Measurements from ENCODE around the gene GSC2. TPM values are rescaled to one million over a fixed set of nuclear protein-coding genes. Genes with fewer than 3 reads are reported as not detected.

GSC2 gene
- total RNA-seq, 2 donors from 2014 or later = 11.9 TPM; not detected in 1

DNA sequence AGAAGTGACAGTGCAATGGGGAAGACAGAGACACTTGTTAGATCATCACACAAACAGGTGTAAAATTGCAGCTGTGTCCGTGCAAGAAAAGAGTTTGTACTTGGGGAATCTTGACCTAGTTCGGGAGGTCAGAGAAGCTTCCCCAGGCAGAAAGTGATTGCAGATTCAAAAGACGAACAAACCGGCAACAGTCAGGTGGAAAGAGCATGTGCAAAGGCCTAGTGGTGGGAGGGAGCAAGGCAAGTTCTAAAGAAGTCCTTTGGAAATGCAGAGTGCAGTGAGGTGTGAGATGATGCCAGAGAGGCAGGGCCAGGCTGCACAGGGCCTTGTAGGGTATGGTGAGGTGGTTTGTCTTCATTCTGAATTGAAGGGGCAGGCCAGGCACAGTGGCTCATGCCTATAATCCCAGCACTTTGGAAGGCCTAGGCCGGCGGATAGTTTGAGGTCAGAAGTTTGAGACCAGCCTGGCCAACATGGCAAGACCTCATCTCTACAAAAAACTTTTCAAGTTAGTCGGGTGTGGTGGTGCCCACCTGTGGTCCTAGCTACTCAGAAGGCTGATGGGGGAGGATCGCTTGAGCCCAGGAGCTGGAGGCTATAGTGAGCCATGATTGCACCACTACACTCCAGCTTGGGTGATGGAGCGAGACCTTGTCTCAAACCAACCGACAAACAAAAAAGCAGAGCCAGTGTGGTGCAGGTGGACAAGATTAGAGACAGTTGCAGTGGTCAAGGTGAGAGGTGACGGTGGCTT is 3.7 kb downstream of the GSC2 start:
- no peak overlapping the region for H3K4me3 ChIP-seq
- H3K27me3 ChIP-seq (replicated peaks; ENCODE audit: insufficient read depth) = peaks cover 9% of the 10 kb centered on the region
- intact Hi-C loops (cut with DNase I) = loop anchor here (5.0 to 10.0 kb wide), 2 partner anchors 328 to 486 kb away; partner anchors contain the start of genes CDC45 and UFD1
- no peak overlapping the region for H3K27ac ChIP-seq
- peaks cover 7% of the 10 kb centered on the region for H3K4me1 ChIP-seq (replicated peaks)
- H3K9me3 ChIP-seq = no peaks in the 10 kb centered on the region
- DNase-seq (ENCODE audit: low spot score) = no peak
- TF ChIP-seq, protein P1, sequence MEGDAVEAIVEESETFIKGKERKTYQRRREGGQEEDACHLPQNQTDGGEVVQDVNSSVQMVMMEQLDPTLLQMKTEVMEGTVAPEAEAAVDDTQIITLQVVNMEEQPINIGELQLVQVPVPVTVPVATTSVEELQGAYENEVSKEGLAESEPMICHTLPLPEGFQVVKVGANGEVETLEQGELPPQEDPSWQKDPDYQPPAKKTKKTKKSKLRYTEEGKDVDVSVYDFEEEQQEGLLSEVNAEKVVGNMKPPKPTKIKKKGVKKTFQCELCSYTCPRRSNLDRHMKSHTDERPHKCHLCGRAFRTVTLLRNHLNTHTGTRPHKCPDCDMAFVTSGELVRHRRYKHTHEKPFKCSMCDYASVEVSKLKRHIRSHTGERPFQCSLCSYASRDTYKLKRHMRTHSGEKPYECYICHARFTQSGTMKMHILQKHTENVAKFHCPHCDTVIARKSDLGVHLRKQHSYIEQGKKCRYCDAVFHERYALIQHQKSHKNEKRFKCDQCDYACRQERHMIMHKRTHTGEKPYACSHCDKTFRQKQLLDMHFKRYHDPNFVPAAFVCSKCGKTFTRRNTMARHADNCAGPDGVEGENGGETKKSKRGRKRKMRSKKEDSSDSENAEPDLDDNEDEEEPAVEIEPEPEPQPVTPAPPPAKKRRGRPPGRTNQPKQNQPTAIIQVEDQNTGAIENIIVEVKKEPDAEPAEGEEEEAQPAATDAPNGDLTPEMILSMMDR (IDR thresholded peaks at IDR 0.05) = no peak
- no peak for TF ChIP-seq POLR2AphosphoS5 (IDR thresholded peaks at IDR 0.05)
- no peak for TF ChIP-seq POLR2A (IDR thresholded peaks at IDR 0.05)
- peaks cover 0 to 4% of the 10 kb centered on the region in 2 donors for H3K36me3 ChIP-seq
- 61% methylated on average over 11 of the region's 11 CpGs for WGBS

DNA sequence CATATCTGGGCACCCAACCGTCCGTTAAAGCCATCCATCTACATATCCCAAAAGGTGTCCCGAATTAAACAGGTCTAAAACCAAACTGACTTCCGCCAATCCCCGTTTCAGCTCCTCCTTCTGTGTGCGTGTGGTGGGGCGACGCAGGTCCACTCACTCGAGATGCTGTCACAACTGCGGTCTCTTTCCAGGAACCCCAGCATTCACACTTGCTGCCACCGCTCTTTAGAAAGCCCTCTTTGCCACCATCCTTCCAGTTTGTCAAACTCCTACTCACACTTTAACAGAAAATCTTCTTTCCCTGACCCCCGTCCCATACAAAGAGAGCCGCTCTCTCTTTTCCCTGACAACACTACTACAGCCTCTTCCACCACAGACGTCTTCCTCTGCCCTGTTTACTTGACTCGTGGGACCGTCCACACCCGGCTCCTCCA is 6.1 kb downstream of the GSC2 start:
- intact Hi-C loops (cut with DNase I) = loop anchor here (10.0 kb wide), 1 partner anchor 331 kb away; the partner anchor contains the start of genes CDC45 and UFD1
- peak overlapping the region; percentile 63 to 64 for H3K4me3 ChIP-seq
- H3K27me3 ChIP-seq (replicated peaks; ENCODE audit: insufficient read depth) = peaks cover 4% of the 10 kb centered on the region
- DNase-seq (ENCODE audit: low spot score) = no peak
- WGBS = 4% methylated on average over 17 of the region's 17 CpGs
- peaks cover 3% of the 10 kb centered on the region for H3K4me1 ChIP-seq (replicated peaks)
- no peaks in the 10 kb centered on the region for H3K9me3 ChIP-seq
- no peak for TF ChIP-seq POLR2A (IDR thresholded peaks at IDR 0.05)
- TF ChIP-seq POLR2AphosphoS5 (IDR thresholded peaks at IDR 0.05) = no peak
- TF ChIP-seq, protein P1 (IDR thresholded peaks at IDR 0.05) = no peak
- peaks cover 0 to 9% of the 10 kb centered on the region in 2 donors for H3K36me3 ChIP-seq
- H3K27ac ChIP-seq = peak overlapping the region; percentile 53 to 63

DNA sequence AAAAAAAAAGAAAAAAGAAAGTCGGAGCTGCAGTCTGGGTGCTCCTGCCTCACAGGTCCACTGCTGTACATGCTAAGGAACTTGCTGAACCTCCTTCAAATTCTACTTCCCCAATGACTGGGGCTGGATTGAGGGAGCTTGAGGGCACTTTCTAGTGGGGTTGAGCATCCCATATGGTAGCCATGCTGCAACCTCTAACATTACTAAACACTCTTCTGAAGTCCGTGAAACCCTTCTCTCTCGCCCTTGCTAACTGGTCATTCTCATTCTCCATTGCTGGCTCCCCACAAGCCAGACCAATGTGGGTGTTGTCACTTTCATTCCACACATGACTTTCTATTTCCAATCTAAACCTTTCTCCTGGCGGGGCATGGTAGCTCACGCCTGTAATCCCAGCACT is 6.9 kb downstream of the GSC2 start:
- no peak overlapping the region for H3K4me3 ChIP-seq
- 89% methylated on average over 5 of the region's 5 CpGs for WGBS

DNA sequence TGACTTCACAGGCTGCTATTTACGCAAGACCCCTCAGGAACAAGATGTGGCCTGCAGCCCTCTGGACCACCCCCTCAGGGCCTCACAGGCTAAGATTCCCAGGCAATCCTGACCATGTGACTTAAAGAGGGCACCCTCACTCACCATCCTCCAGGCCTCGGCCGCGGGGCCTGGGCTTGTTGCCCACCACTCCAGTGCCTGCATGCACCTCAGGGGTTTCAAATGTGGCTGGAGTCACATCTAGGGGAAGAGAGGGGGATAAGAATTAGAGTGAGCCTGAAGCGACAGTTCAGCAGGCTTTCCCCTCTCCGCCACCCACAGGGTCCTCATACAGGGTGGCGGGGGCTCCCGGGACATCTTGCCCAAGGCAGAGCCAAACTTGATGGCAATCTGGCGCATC is 7.7 kb downstream of the GSC2 start:
- no peak for DNase-seq (ENCODE audit: low spot score)
- Histone ChIP-seq H3K36me3 (peaks cover 0 to 13% of the 10 kb centered on the region in 2 donors), H3K27me3 (replicated peaks; ENCODE audit: insufficient read depth) (no peaks in the 10 kb centered on the region), H3K4me3 (no peak overlapping the region), H3K27ac (no peak overlapping the region), H3K4me1 (replicated peaks) (peaks cover 3% of the 10 kb centered on the region), H3K9me3 (no peaks in the 10 kb centered on the region)
- TF ChIP-seq POLR2A (IDR thresholded peaks at IDR 0.05) = no peak
- TF ChIP-seq, protein P1 (IDR thresholded peaks at IDR 0.05) = no peak
- TF ChIP-seq POLR2AphosphoS5 (IDR thresholded peaks at IDR 0.05) = no peak
- intact Hi-C loops (cut with DNase I) = loop anchor here (10.0 kb wide), 1 partner anchor 332 kb away; the partner anchor contains the start of genes CDC45 and UFD1
- WGBS = 97% methylated on average over 9 of the region's 9 CpGs

More for the DNA sequence above, 6.9 kb downstream of the GSC2 start:
- TF ChIP-seq POLR2A (IDR thresholded peaks at IDR 0.05) = no peak
- no peak for TF ChIP-seq POLR2AphosphoS5 (IDR thresholded peaks at IDR 0.05)
- TF ChIP-seq, protein P1 (IDR thresholded peaks at IDR 0.05) = no peak
- no peak overlapping the region for H3K27ac ChIP-seq
- no peaks in the 10 kb centered on the region for H3K27me3 ChIP-seq (replicated peaks; ENCODE audit: insufficient read depth)
- peaks cover 3% of the 10 kb centered on the region for H3K4me1 ChIP-seq (replicated peaks)
- H3K36me3 ChIP-seq = peaks cover 0 to 13% of the 10 kb centered on the region in 2 donors
- intact Hi-C loops (cut with DNase I) = loop anchor here (10.0 kb wide), 1 partner anchor 332 kb away; the partner anchor contains the start of genes CDC45 and UFD1
- no peak for DNase-seq (ENCODE audit: low spot score)
- H3K9me3 ChIP-seq = no peaks in the 10 kb centered on the region

Measured in prostate gland (tissue), 2 donors.